Breast epithelium (tissue), 3 donors: ENCODE data around the gene TMOD2.

Experiments used
- POLR2A ChIP-seq: fragments of 450-650 bp; IDR thresholded peaks from one replicate; pipeline ENCODE4 v1.6.1; 2016; ENCODE audit warnings: antibody characterized with exemption, mild to moderate bottlenecking, moderate library complexity
- POLR2AphosphoS5 ChIP-seq, 3 donors: sonication (generic); formaldehyde crosslinking; IDR thresholded peaks; one replicate each; pipeline ENCODE4 v1.6.1; 2017; ENCODE audit warnings: antibody characterized with exemption in 3 of 3
- TF ChIP-seq, protein P1 (sequence below), 3 donors: fragments of 450-650 bp; IDR thresholded peaks; one replicate each; pipeline ENCODE4 v1.5.1; 2016 to 2017; ENCODE audit warnings: antibody characterized with exemption in 3 of 3, mild to moderate bottlenecking in 3 of 3, moderate library complexity in 3 of 3

DNA sequence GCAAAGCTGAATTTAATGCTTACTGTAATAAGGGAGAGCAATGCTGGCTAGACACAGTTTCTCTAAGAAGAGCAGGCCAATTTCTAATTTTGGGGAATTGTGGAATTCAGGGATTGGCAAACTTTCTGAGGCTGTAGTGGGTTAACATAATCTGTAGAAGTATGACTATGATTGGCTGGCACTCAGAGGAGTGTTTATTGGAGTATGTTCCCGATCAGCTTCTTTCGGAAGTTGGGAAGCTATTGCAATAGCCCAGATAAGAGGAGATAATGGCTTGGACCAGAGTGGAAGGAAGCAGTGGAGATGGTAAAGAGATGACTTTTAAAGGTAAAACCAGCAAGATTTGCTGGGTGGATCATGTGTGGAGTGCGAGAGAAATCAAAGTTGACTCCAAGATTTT lies 97.4 kb downstream of the TMOD2 start:
- no peak for TF ChIP-seq POLR2A
- TF ChIP-seq, protein P1, sequence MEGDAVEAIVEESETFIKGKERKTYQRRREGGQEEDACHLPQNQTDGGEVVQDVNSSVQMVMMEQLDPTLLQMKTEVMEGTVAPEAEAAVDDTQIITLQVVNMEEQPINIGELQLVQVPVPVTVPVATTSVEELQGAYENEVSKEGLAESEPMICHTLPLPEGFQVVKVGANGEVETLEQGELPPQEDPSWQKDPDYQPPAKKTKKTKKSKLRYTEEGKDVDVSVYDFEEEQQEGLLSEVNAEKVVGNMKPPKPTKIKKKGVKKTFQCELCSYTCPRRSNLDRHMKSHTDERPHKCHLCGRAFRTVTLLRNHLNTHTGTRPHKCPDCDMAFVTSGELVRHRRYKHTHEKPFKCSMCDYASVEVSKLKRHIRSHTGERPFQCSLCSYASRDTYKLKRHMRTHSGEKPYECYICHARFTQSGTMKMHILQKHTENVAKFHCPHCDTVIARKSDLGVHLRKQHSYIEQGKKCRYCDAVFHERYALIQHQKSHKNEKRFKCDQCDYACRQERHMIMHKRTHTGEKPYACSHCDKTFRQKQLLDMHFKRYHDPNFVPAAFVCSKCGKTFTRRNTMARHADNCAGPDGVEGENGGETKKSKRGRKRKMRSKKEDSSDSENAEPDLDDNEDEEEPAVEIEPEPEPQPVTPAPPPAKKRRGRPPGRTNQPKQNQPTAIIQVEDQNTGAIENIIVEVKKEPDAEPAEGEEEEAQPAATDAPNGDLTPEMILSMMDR (IDR thresholded peaks at IDR 0.05) = no peak
- no peak for TF ChIP-seq POLR2AphosphoS5 (IDR thresholded peaks at IDR 0.05)
